ENCODE results near the gene KLHL11. TPM values are rescaled to one million over a fixed set of nuclear protein-coding genes. Genes with fewer than 3 reads are reported as not detected.

Gene KLHL11
- total and polyA plus RNA-seq, 9 of the 15 experiments (the other 6 are each of a cell fraction or from before 2014, with no cell fraction given), result 0.20 to 17.0 (median 10.3) TPM

DNA sequence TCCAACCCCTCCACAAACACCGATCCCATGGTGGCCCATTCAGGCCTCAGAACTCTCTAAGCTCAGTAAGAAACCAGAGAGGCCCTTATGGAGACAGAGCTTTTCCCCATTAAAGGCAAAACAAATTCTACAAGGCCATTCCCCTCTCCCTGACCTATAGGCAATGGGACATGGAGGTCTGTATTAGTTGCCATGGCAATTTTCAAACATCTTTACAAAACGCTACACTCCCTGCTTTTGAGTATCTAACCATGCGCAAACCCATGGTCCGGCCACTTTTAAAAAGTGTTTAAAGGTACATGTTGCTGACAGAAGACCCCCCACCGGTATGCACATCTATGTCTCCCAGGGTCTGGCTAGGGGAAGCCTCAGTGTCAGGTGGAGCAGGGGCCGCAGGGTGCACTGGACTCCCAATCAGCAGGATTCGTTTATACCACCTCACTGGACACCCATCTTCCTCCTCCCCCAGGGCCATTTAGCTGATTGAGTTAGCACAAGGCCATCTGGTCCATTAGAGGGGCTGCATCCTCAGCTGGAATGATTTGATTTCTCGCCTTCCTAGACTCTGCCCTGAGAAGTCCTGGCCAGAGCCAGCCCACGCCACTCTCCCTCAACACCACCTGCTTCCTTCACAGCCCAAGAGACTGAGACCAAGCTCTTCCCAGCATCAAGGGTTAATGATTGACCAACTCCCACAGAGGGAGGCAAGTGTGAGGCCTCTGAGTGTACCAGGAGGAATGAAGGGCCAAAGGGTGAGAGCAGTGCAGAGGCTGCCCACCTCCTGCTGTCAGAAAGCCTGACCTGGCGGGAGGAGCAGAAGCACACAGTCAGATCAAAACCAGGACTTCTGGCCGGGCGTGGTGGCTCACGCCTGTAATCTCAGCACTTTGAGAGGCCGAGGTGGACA lies 42.7 kb upstream of the KLHL11 start:
- H3K9ac ChIP-seq (ENCODE audit: insufficient read depth in 1 of 2, low read depth in 2 of 2, low read length in 2 of 2), result no peak overlapping the region
- H3K27ac ChIP-seq (ENCODE audit: extremely low read depth, low read depth, low read length), result no peak overlapping the region
- peaks cover 3% of the 10 kb centered on the region for H3K9me1 ChIP-seq (ENCODE audit: control insufficient read depth, insufficient read depth, low read length)
- no peak for TF ChIP-seq KDM4B (IDR thresholded peaks at IDR 0.05; ENCODE audit: borderline replicate concordance in 2 of 2, low read depth in 1 of 2)
- TF ChIP-seq RFX1 (IDR thresholded peaks at IDR 0.05), result peak; percentile 44
- 0 out of 2 replicates have a peak, but pooled peaks have one; percentile 5 for TF ChIP-seq POLR2AphosphoS5 (IDR thresholded peaks at IDR 0.05; ENCODE audit: control insufficient read depth, insufficient read depth, low read depth, low read length)
- no peak overlapping the region for H2AFZ ChIP-seq (ENCODE audit: low read depth, low read length)
- H3K36me3 ChIP-seq (ENCODE audit: control insufficient read depth, insufficient read depth, low read length), result peaks cover 97% of the 10 kb centered on the region
- WGBS (ENCODE audit: insufficient coverage, low coverage, missing lambda C conversion rate), result 88% methylated on average over 13 of the region's 14 CpGs
- ATAC-seq (no peak; the same call in 2 of the 3 replicates), FAIRE-seq (no peak), DNase-seq (ENCODE audit: extremely low read depth in 1 of 4, low spot score in 3 of 4) (no peak)
- POLR2A ChIA-PET, result interaction anchor here (2.8 to 3.5 kb wide), 2 partner anchors 9 to 11 kb away, joined by 11 to 18 read pairs; partner anchors contain the start of gene ACLY
- no peaks in the 10 kb centered on the region for H3K27me3 ChIP-seq (ENCODE audit: control insufficient read depth in 2 of 2, insufficient read depth in 2 of 2, low read length in 2 of 2)
- peaks cover 9% of the 10 kb centered on the region for H3K79me2 ChIP-seq (ENCODE audit: control insufficient read depth, insufficient read depth, low read length)
- no peak overlapping the region for H3K4me2 ChIP-seq (ENCODE audit: insufficient read depth, low read length)
- intact Hi-C loops (cut with micrococcal nuclease), result no loop called here
- no peak overlapping the region for H3K4me3 ChIP-seq
- peaks cover 10% of the 10 kb centered on the region; the same call in 1 of the 2 replicates for H4K20me1 ChIP-seq (replicated peaks; ENCODE audit: control insufficient read depth, insufficient read depth, low read length)
- H3K4me1 ChIP-seq (replicated peaks in 1 of 2; ENCODE audit: control insufficient read depth in 2 of 2, insufficient read depth in 2 of 2, low read length in 2 of 2), result no peaks in the 10 kb centered on the region; a peak in 1 of 5 replicates
- CTCF ChIA-PET (ENCODE audit: low intra/inter-chr PET ratio), result no interaction called here
- in situ Hi-C loops (cut with MboI), result no loop called here
- no peaks in the 10 kb centered on the region for H3K9me3 ChIP-seq (replicated peaks; ENCODE audit: control insufficient read depth, insufficient read depth, low read depth, low read length)
- BruUV-seq (replicated peaks), result no TSS peak

DNA sequence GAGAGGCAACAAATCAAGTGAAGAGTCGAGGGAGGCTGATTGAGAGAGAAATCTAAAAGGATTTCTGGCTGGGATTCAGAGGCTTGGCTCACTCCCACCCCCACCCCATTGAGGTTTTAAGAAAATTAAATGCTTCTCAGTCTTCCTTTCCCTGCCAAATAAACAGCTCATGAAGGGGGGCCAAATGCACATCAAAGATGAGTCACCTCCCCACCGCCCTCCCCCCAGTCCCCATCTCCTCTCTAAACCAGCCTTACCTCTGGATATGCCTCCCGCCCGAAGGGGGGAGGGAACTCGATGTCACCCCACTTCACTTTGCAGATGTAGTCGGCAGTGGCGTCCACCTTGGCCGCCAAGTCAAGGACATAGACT lies 41.9 kb upstream of the KLHL11 start:
- BruUV-seq (replicated peaks), result no TSS peak
- no peak for DNase-seq (ENCODE audit: extremely low read depth in 1 of 4, low spot score in 3 of 4)
- intact Hi-C loops (cut with micrococcal nuclease), result no loop called here
- no peak overlapping the region for H3K4me2 ChIP-seq (ENCODE audit: insufficient read depth, low read length)
- ATAC-seq, result no peak
- H4K20me1 ChIP-seq (replicated peaks; ENCODE audit: control insufficient read depth, insufficient read depth, low read length), result peaks cover 9% of the 10 kb centered on the region; the same call in 1 of the 2 replicates
- no peaks in the 10 kb centered on the region for H3K27me3 ChIP-seq (ENCODE audit: control insufficient read depth in 2 of 2, insufficient read depth in 2 of 2, low read length in 2 of 2)
- H3K27ac ChIP-seq (ENCODE audit: extremely low read depth, low read depth, low read length), result no peak overlapping the region
- H3K9ac ChIP-seq (ENCODE audit: insufficient read depth in 1 of 2, low read depth in 2 of 2, low read length in 2 of 2), result no peak overlapping the region
- in situ Hi-C loops (cut with MboI), result no loop called here
- H2AFZ ChIP-seq (ENCODE audit: low read depth, low read length), result no peak overlapping the region
- H3K9me3 ChIP-seq (replicated peaks; ENCODE audit: control insufficient read depth, insufficient read depth, low read depth, low read length), result no peaks in the 10 kb centered on the region
- FAIRE-seq, result no peak
- H3K79me2 ChIP-seq (ENCODE audit: control insufficient read depth, insufficient read depth, low read length), result peaks cover 2% of the 10 kb centered on the region; the same call in 2 of the 3 replicates
- POLR2A ChIA-PET, result interaction anchor here (2.8 kb wide), 1 partner anchor 9 kb away, joined by 11 read pairs; no protein-coding TSS in a partner anchor
- WGBS (ENCODE audit: insufficient coverage, low coverage, missing lambda C conversion rate), result 93% methylated on average over 7 of the region's 8 CpGs
- peaks cover 3% of the 10 kb centered on the region for H3K9me1 ChIP-seq (ENCODE audit: control insufficient read depth, insufficient read depth, low read length)
- CTCF ChIA-PET (ENCODE audit: low intra/inter-chr PET ratio), result no interaction called here
- no peaks in the 10 kb centered on the region; a peak in 1 of 5 replicates for H3K4me1 ChIP-seq (replicated peaks in 1 of 2; ENCODE audit: control insufficient read depth in 2 of 2, insufficient read depth in 2 of 2, low read length in 2 of 2)
- no peak overlapping the region for H3K4me3 ChIP-seq
- peaks cover 97% of the 10 kb centered on the region for H3K36me3 ChIP-seq (ENCODE audit: control insufficient read depth, insufficient read depth, low read length)
- TF ChIP-seq TRIM24 (IDR thresholded peaks at IDR 0.05), result no peak
- TF ChIP-seq RUNX1 (IDR thresholded peaks at IDR 0.05; ENCODE audit: low read depth), result no peak
- TF ChIP-seq, protein P1, sequence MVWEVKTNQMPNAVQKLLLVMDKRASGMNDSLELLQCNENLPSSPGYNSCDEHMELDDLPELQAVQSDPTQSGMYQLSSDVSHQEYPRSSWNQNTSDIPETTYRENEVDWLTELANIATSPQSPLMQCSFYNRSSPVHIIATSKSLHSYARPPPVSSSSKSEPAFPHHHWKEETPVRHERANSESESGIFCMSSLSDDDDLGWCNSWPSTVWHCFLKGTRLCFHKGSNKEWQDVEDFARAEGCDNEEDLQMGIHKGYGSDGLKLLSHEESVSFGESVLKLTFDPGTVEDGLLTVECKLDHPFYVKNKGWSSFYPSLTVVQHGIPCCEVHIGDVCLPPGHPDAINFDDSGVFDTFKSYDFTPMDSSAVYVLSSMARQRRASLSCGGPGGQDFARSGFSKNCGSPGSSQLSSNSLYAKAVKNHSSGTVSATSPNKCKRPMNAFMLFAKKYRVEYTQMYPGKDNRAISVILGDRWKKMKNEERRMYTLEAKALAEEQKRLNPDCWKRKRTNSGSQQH (CRISPR knock-in tag; IDR thresholded peaks at IDR 0.05), result no peak
- no peak for TF ChIP-seq BMI1 (IDR thresholded peaks at IDR 0.05; ENCODE audit: low read length)
- TF ChIP-seq ZKSCAN1 (IDR thresholded peaks at IDR 0.05; ENCODE audit: low read depth, low read length), result no peak
- TF ChIP-seq CBFB (CRISPR knock-in tag; IDR thresholded peaks at IDR 0.05), result no peak
- no peak for TF ChIP-seq ETS1 (conservative IDR thresholded peaks at IDR 0.05; ENCODE audit: control insufficient read depth, low read depth, low read length)

Measured in K562 (cell line).